Upper lobe of left lung (tissue), 4 donors: Measurements from ENCODE around the gene CD80.

Experiments used
- CTCF ChIP-seq, 6 experiments: fragments of 450-650 bp in 4 of 6; fragments of 200-600 bp in 2 of 6; sonication (generic) in 2 of 6; IDR thresholded peaks; one replicate each; pipeline ENCODE4 v1.5.1; 2016 to 2019; ENCODE audit warnings: antibody characterized with exemption in 6 of 6
- POLR2A ChIP-seq, 4 donors: fragments of 450-650 bp; IDR thresholded peaks; one replicate each; pipeline ENCODE4 v1.5.1; 2016 to 2017; ENCODE audit warnings: antibody characterized with exemption in 4 of 4, mild to moderate bottlenecking in 2 of 4
- POLR2AphosphoS5 ChIP-seq, 2 donors: sonication (generic); formaldehyde crosslinking; IDR thresholded peaks; one replicate each; pipeline ENCODE4 v1.5.1; 2017; ENCODE audit warnings: antibody characterized with exemption in 2 of 2

GRCh38 chr3:119608405-119609000 is 49.1 kb upstream of the CD80 start:
- no peak for TF ChIP-seq CTCF (IDR thresholded peaks at IDR 0.05)
- TF ChIP-seq POLR2A (IDR thresholded peaks at IDR 0.05), result no peak
- no peak for TF ChIP-seq POLR2AphosphoS5 (IDR thresholded peaks at IDR 0.05)
